HUES48 (cell line): ENCODE data around the gene CTCF.
"Not testable (repeated sequence)": the region's sequence is repeated elsewhere in the genome, so short reads cannot be mapped to it uniquely, and the experiment has no call there.

ENCODE experiments used
- H3K27ac ChIP-seq: one replicate; pipeline ENCODE4 v1.7.0; 2013; ENCODE audit warnings: low read depth, low read length, inconsistent platforms
- H3K27me3 ChIP-seq: 2 replicates; pipeline ENCODE4 v1.6.1; 2013; ENCODE audit warnings: mild to moderate bottlenecking, low read length; ENCODE audit not compliant: control insufficient read depth, insufficient read depth
- H3K36me3 ChIP-seq: 2 replicates; pipeline ENCODE4 v1.6.1; 2013; ENCODE audit warnings: low read length; ENCODE audit not compliant: control insufficient read depth, insufficient read depth
- H3K4me1 ChIP-seq: 2 replicates; pipeline ENCODE4 v1.6.1; 2013; ENCODE audit warnings: mild to moderate bottlenecking, low read length; ENCODE audit not compliant: control insufficient read depth, insufficient read depth
- H3K4me3 ChIP-seq: 2 replicates; pipeline ENCODE4 v1.5.1; 2013; ENCODE audit warnings: mild to moderate bottlenecking, low read depth, low read length
- H3K9ac ChIP-seq: 2 replicates; pipeline ENCODE4 v1.6.1; 2013; ENCODE audit warnings: mild to moderate bottlenecking, low read depth, low read length, moderate library complexity
- H3K9me3 ChIP-seq: 2 replicates; pipeline ENCODE4 v1.6.1; 2013; ENCODE audit warnings: low read length; ENCODE audit not compliant: control insufficient read depth, insufficient read depth

CTCF gene

DNA sequence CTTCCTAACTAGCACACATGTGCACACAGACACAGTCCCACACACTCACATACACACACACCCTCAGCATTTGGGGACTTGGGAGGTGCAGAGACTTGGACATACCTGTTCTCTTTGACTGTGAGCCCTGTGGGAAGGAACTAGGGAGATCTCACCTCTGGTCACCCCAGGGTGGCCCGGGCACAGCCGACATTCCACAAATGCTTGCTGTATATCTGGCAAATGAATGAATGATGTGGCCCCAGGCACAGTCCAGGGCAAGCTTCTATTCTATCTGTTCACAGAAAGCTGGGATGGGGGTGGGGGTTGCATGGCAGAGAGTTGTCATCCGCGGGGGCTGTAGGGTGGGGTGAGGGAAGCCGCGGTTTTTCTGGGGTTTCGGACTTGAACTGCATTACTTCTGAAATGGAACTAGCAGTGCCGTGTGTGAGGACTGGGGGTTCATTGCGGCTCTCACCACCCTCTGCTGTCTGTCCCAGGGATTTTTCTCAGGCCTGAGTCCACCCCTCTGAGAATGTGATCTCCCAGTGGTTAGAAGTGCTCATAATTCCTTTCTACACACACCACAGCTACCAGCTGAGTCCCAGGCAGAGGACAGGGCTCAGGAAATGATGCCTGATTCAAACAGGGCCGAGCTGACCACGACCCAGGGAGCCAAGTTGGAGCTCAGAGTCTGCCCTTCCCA is 37.0 kb upstream of the CTCF start:
- Histone ChIP-seq H3K27me3 (peaks cover 73% of the 10 kb centered on the region), H3K9me3 (no peaks in the 10 kb centered on the region), H3K9ac (no peak overlapping the region), H3K4me3 (no peak overlapping the region), H3K36me3 (no peaks in the 10 kb centered on the region), H3K4me1 (peaks cover 6% of the 10 kb centered on the region), H3K27ac (no peak overlapping the region)

- H3K27me3 ChIP-seq, result peaks cover 82% of the 10 kb centered on the region
- peaks cover 6% of the 10 kb centered on the region for H3K4me1 ChIP-seq
These were observed 36.1 kb upstream of the CTCF start for GRCh38 chr16:67526149-67526791.

GRCh38 chr16:67528222-67528869 is 34.0 kb upstream of the CTCF start, which contains the start of gene RIPOR1:
Gene RIPOR1, plus strand, starts transcription at chr16:67528829. Its CDS starts 9,618 bp downstream, at chr16:67538447.
- H3K4me3 ChIP-seq, result peak within 1 kb of the TSS; percentile 54
- H3K27ac ChIP-seq, result no peak within 1 kb of the TSS
- no peaks in the 10 kb centered on the region for H3K36me3 ChIP-seq
- no peaks in the 10 kb centered on the region for H3K9me3 ChIP-seq
- peaks cover 6% of the 10 kb centered on the region for H3K4me1 ChIP-seq
- peak within 1 kb of the TSS; percentile 57 for H3K9ac ChIP-seq
- H3K27me3 ChIP-seq, result peaks cover 97% of the 10 kb centered on the region

More at GRCh38 chr16:67526149-67526791, 36.1 kb upstream of the CTCF start:
- H3K27ac ChIP-seq, result no peak overlapping the region
- H3K9ac ChIP-seq, result no peak overlapping the region
- no peaks in the 10 kb centered on the region for H3K36me3 ChIP-seq
- H3K9me3 ChIP-seq, result no peaks in the 10 kb centered on the region
- H3K4me3 ChIP-seq, result no peak overlapping the region

- Histone ChIP-seq H3K4me3 (peak overlapping the region; percentile 54), H3K27ac (no peak overlapping the region), H3K36me3 (no peaks in the 10 kb centered on the region), H3K9me3 (no peaks in the 10 kb centered on the region), H3K27me3 (peaks cover 96% of the 10 kb centered on the region), H3K9ac (peak overlapping the region; percentile 57), H3K4me1 (peaks cover 6% of the 10 kb centered on the region)
These were observed 33.3 kb upstream of the CTCF start for GRCh38 chr16:67528870-67529581.

DNA sequence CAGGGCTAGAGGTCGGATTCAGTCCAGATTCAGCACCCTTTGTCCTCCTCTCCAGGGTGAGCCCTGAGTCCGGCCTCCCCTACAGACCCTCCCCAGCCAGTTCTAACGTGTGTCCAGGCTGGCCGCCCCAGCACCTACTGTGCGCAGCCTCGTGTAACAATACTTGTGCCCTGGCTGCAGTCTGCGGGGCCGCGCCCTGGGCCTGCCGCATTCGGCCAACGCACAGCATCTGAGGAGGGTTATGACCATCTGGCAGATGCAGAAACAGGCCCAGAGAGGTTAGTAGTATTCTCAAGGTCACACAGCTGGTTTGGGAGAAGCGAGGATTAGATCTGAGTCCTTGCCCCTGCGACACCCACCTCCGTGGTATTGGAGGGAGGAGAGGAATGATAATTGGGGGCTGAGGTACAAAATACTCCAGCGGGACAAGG is 32.7 kb upstream of the CTCF start:
- Histone ChIP-seq H3K27ac (no peak overlapping the region), H3K4me1 (peaks cover 6% of the 10 kb centered on the region), H3K4me3 (peak overlapping the region; percentile 54), H3K9me3 (no peaks in the 10 kb centered on the region), H3K36me3 (no peaks in the 10 kb centered on the region), H3K27me3 (peaks cover 96% of the 10 kb centered on the region), H3K9ac (peak overlapping the region; percentile 57)

- Histone ChIP-seq H3K27ac (no peak overlapping the region), H3K4me1 (peaks cover 6% of the 10 kb centered on the region), H3K9me3 (no peaks in the 10 kb centered on the region), H3K9ac (no peak overlapping the region), H3K27me3 (peaks cover 96% of the 10 kb centered on the region), H3K4me3 (peak overlapping the region; percentile 54), H3K36me3 (no peaks in the 10 kb centered on the region)
These were observed 32.0 kb upstream of the CTCF start for GRCh38 chr16:67530013-67530939.

- H3K27me3 ChIP-seq, result peaks cover 96% of the 10 kb centered on the region
- peaks cover 6% of the 10 kb centered on the region for H3K4me1 ChIP-seq
- H3K9ac ChIP-seq, result no peak overlapping the region
- H3K9me3 ChIP-seq, result no peaks in the 10 kb centered on the region
- H3K36me3 ChIP-seq, result no peaks in the 10 kb centered on the region
- H3K4me3 ChIP-seq, result no peak overlapping the region
- no peak overlapping the region for H3K27ac ChIP-seq
These were observed 31.1 kb upstream of the CTCF start for GRCh38 chr16:67531247-67531646.

DNA sequence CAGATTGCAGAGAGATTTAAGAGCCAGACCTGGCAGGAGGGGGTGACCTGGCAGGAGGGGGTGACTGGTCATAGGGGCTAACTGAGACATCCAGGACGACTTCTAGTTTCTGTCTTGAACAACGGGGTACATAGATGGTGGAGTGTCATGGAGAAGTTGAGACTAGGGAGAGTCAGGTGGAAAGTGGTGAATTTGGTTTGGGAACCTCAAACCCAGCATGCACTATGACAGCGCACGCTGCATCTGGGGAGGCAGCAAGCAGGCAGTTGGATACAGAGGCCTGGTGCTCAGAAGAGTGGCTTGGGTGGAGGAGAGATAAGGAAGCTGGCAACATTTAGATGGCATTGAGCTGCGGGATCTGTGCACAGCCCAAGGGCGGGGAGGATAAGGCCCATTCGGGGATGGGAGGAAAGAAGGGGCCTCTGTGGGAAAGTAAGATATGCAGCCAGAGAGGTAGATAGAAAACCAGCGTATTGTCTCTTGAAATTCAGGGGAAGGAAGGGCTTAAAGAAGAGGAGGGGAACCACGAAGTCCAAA is 29.2 kb upstream of the CTCF start:
- no peak overlapping the region for H3K4me3 ChIP-seq
- no peak overlapping the region for H3K27ac ChIP-seq
- no peaks in the 10 kb centered on the region for H3K36me3 ChIP-seq
- H3K9me3 ChIP-seq, result no peaks in the 10 kb centered on the region
- H3K27me3 ChIP-seq, result peaks cover 96% of the 10 kb centered on the region
- H3K4me1 ChIP-seq, result peaks cover 9% of the 10 kb centered on the region
- H3K9ac ChIP-seq, result no peak overlapping the region

GRCh38 chr16:67533987-67534386 is 28.3 kb upstream of the CTCF start:
- H3K36me3 ChIP-seq, H3K4me1 ChIP-seq, H3K9ac ChIP-seq, H3K4me3 ChIP-seq, H3K9me3 ChIP-seq, H3K27ac ChIP-seq: not testable (repeated sequence)
- H3K27me3 ChIP-seq, result peaks cover 98% of the 10 kb centered on the region

DNA sequence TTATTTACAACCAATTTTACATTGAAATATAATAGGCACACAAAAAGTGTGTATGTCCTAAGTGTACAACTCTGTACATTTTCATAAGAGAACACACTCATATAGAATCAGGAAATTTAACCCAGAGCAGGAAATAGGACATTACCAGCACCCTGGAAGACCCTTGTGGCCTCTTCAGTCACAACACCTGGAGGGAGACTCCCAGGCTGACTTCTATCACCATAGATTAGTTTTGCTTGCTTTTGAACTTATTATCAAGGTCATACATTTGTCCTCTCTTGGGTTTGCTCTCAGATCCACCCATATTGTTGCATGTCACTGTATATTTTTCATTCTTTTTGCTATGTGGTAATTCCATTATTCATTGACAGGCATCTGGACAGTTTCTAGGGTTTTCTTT is 27.9 kb upstream of the CTCF start:
- Histone ChIP-seq H3K27me3 (peaks cover 98% of the 10 kb centered on the region), H3K4me1 (peaks cover 6% of the 10 kb centered on the region), H3K27ac (no peak overlapping the region), H3K9ac (no peak overlapping the region), H3K36me3 (no peaks in the 10 kb centered on the region), H3K9me3 (no peaks in the 10 kb centered on the region), H3K4me3 (no peak overlapping the region)
